ENCODE data around the gene CNTN6.

The CNTN6 gene

DNA sequence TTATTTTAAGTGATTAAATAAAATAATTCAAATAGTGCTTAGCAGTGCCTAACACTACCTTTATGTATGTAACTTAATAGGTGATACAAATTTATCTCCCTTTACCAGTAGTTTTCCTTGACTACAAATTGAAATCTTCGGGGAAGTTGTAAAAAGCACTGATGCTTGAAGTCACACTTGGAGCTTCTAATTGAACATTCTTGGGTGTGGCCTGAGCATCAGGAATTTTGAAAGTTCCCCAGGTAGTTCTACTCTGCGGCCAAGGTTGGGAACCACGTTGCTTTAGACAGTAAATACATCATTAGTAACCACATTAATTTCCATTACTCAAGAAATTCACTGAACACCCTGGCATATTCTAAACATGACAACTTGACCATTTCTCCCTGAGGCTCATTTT lies 351.4 kb downstream of the CNTN6 start:
- no peak for DNase-seq

GRCh38 chr3:1446531-1446930 lies 353.7 kb downstream of the CNTN6 start:
- no peak for DNase-seq

DNA sequence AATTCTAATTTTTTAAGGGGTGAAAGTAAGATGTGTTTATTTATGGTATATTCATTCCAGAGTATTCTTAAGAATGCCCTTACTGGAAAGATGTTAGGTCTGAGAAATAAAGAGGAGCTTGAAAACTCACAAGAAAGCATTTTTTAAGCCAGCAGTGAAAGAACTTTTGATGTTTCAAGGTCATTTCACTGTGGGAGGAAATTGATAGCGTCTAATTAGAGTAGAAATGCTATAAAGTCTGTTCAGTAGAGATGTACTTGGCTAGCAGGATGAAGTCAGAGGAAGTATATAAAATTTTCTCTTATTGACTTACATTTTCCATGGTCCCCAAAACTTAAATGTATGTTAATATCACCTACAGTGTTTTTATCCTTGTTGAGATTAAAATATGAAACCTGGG lies 354.6 kb downstream of the CNTN6 start:
- DNase-seq = no peak

- no peak for DNase-seq
Observed at GRCh38 chr3:1448443-1448842, 355.6 kb downstream of the CNTN6 start.
